OCI-LY3 (cell line): Measurements from ENCODE around the gene IMMP2L.

ENCODE experiments used
- H2AFZ ChIP-seq: fragments of 200-600, 300-600 bp; shearing (Covaris generic); 2 replicates; pipeline ENCODE4 v1.6.0; 2014; ENCODE audit warnings: antibody characterized with exemption, low read depth, low read length
- H3K27ac ChIP-seq: fragments of 200-600, 300-600 bp; sonication (generic); 2 replicates; pipeline ENCODE4 v1.5.1; 2014; ENCODE audit warnings: mild to moderate bottlenecking, low read length, moderate library complexity, mixed read lengths
- H3K27me3 ChIP-seq: fragments of 200-600, 300-600 bp; sonication (generic); 2 replicates; pipeline ENCODE4 v1.6.1; 2014; ENCODE audit warnings: low read depth, low read length, mixed read lengths
- H3K36me3 ChIP-seq: fragments of 200-600, 300-600 bp; sonication (generic); replicated peaks from 2 replicates; pipeline ENCODE3; 2014; ENCODE audit warnings: low read depth, low read length, mixed read lengths
- H3K4me1 ChIP-seq: fragments of 300-600, 200-600 bp; sonication (generic); 2 replicates; pipeline ENCODE4 v1.6.1; 2014; ENCODE audit warnings: low read length, mixed read lengths
- H3K4me2 ChIP-seq: fragments of 200-600, 300-600 bp; sonication (generic); 2 replicates; pipeline ENCODE4 v1.6.1; 2014; ENCODE audit warnings: low read length, mixed read lengths
- H3K4me3 ChIP-seq: fragments of 300-600, 200-600 bp; sonication (generic); 2 replicates; pipeline ENCODE4 v1.5.1; 2014; ENCODE audit warnings: antibody characterized with exemption, mild to moderate bottlenecking, low read length, moderate library complexity
- H3K79me2 ChIP-seq: fragments of 300-600, 200-600 bp; shearing (Covaris generic); 2 replicates; pipeline ENCODE4 v1.6.1; 2014; ENCODE audit warnings: mild to moderate bottlenecking, low read length, mixed read lengths
- H3K9ac ChIP-seq: fragments of 300-600, 200-600 bp; shearing (Covaris generic); 2 replicates; pipeline ENCODE4 v1.6.0; 2014; ENCODE audit warnings: mild to moderate bottlenecking, low read length, moderate library complexity
- H3K9me3 ChIP-seq: fragments of 200-600, 300-600 bp; shearing (Covaris generic); 2 replicates; pipeline ENCODE4 v1.6.1; 2014; ENCODE audit warnings: low read length, mixed read lengths; ENCODE audit not compliant: insufficient read depth
- H4K20me1 ChIP-seq: fragments of 200-600, 300-600 bp; sonication (generic); 2 replicates; pipeline ENCODE4 v1.6.1; 2016; ENCODE audit warnings: low read length, mixed read lengths; ENCODE audit not compliant: insufficient read depth
- EZH2phosphoT487 ChIP-seq: fragments of 200-600 bp; shearing (Covaris generic); IDR thresholded peaks from 2 replicates; pipeline ENCODE4 v1.6.1; 2018; ENCODE audit warnings: antibody characterized with exemption, mixed run types, low read depth
- TF ChIP-seq, protein P1 (sequence below): fragments of 200-600, 300-600 bp; sonication (generic); IDR thresholded peaks from 2 replicates; pipeline ENCODE4 v1.5.1; 2014; ENCODE audit warnings: antibody characterized with exemption, low read length, low read depth

The IMMP2L gene

DNA sequence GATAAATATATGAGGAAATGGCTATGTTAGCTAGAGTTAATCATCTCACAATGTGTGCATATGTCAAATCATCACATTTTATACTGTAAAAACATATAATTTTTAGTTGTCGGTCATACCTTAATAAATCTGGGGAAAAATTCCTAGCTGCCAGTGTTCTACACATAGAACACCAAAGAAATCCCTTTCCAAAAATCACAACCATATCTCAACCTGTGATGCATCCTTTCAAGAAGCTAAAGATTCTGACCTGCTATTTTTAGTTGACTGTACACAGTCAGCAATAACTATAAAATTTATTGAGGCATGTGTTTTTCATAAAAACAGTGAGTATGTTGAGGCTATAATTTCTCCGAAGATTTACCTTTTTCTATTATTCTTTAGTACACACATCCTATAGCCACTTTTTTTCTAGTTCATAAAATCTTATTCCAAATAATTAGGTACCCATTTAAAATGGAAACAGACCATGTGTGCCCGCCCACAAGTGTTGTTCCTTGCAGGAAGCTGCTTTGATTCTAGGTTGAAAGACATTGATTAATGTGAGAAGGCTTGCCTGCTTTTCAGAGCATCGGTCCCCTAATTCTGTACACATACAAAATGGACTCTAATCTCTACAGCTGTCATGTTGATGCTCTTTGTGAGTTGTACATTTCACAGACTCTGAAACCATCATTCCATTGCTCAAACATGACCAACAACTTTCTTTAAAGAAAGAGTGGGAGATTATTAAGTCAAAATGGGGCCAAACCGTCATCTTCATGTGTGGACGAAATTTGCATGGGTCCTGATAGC lies 588.9 kb downstream of the IMMP2L start:
- Histone ChIP-seq H3K9me3 (no peaks in the 10 kb centered on the region), H3K4me2 (no peak overlapping the region), H3K27me3 (no peaks in the 10 kb centered on the region), H3K9ac (no peak overlapping the region), H3K36me3 (no peaks in the 10 kb centered on the region), H3K4me1 (no peaks in the 10 kb centered on the region), H3K27ac (no peak overlapping the region), H4K20me1 (no peaks in the 10 kb centered on the region), H3K4me3 (no peak overlapping the region), H3K79me2 (no peaks in the 10 kb centered on the region), H2AFZ (no peak overlapping the region)
- TF ChIP-seq, protein P1, sequence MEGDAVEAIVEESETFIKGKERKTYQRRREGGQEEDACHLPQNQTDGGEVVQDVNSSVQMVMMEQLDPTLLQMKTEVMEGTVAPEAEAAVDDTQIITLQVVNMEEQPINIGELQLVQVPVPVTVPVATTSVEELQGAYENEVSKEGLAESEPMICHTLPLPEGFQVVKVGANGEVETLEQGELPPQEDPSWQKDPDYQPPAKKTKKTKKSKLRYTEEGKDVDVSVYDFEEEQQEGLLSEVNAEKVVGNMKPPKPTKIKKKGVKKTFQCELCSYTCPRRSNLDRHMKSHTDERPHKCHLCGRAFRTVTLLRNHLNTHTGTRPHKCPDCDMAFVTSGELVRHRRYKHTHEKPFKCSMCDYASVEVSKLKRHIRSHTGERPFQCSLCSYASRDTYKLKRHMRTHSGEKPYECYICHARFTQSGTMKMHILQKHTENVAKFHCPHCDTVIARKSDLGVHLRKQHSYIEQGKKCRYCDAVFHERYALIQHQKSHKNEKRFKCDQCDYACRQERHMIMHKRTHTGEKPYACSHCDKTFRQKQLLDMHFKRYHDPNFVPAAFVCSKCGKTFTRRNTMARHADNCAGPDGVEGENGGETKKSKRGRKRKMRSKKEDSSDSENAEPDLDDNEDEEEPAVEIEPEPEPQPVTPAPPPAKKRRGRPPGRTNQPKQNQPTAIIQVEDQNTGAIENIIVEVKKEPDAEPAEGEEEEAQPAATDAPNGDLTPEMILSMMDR = no peak
- no peak for TF ChIP-seq EZH2phosphoT487

DNA sequence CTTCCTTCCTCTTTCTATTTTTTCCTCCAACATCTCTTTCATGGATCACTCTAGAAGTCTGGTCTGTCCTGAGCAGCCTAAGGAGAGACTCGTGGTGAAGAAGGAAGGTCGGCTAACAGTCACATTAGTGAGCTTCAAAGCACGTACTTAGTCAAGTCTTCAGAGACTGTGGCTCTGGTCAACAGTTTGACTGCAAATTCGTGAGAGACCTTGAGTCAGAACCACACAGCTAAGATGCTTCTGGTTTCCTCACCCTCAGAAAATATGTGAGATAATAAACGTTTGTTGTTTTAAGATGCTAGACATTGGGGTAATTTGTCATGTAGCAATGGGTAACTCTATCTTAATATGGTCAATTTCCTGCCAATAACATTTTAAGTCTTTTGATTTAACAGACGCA lies 597.5 kb downstream of the IMMP2L start:
- Histone ChIP-seq H3K27ac (no peak overlapping the region), H3K9me3 (no peaks in the 10 kb centered on the region), H3K4me3 (no peak overlapping the region), H3K36me3 (no peaks in the 10 kb centered on the region), H4K20me1 (no peaks in the 10 kb centered on the region), H3K4me2 (no peak overlapping the region), H3K4me1 (peaks cover 11% of the 10 kb centered on the region), H2AFZ (no peak overlapping the region), H3K79me2 (no peaks in the 10 kb centered on the region), H3K27me3 (no peaks in the 10 kb centered on the region), H3K9ac (no peak overlapping the region)
- TF ChIP-seq, protein P1 = no peak
- TF ChIP-seq EZH2phosphoT487 = no peak

DNA sequence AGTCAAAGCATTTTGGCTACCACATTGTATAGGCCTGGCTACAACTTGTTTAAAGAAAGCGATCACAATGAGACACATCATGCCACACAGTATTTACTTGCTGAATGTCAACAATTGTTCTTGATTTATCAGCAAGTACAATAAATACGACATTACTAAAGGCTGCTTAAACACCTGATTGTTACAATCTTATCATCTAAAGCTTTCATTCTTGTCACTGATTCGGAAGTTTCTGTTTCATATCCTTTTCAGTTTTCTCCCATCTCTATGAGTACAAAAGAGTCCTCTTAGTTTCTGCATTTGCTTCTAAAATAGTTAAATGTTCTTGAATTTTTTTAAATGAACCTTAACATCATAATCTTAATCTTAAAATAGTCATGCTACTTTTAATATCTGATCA lies 599.5 kb downstream of the IMMP2L start:
- Histone ChIP-seq H3K4me2 (peak overlapping the region; percentile 26), H3K9ac (no peak overlapping the region), H3K27me3 (no peaks in the 10 kb centered on the region), H2AFZ (no peak overlapping the region), H3K4me3 (no peak overlapping the region), H3K27ac (no peak overlapping the region), H3K9me3 (no peaks in the 10 kb centered on the region), H3K4me1 (peaks cover 11% of the 10 kb centered on the region), H3K79me2 (no peaks in the 10 kb centered on the region), H3K36me3 (no peaks in the 10 kb centered on the region), H4K20me1 (no peaks in the 10 kb centered on the region)
- TF ChIP-seq EZH2phosphoT487 = no peak
- TF ChIP-seq, protein P1 = no peak

DNA sequence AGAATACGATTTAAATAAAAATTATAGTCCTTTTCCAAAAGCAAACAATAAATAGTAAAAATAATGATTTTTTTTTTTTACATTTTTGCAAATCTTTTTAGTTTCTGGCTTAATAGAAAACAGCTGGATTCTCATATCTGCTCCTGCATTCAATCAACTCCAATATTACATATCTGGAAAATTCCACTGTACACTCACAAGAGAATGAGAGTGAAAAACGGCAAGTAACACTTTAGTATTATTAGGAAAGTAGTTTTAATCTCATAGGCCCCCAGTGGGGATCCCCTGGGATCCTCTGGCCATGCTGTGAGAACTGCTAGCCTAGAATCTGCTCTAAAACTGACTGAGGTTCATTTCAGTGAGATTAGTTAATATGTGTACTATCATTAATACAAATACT lies 599.9 kb downstream of the IMMP2L start:
- Histone ChIP-seq H4K20me1 (no peaks in the 10 kb centered on the region), H3K4me3 (no peak overlapping the region), H3K9me3 (no peaks in the 10 kb centered on the region), H3K27me3 (no peaks in the 10 kb centered on the region), H3K27ac (no peak overlapping the region), H3K79me2 (no peaks in the 10 kb centered on the region), H3K36me3 (no peaks in the 10 kb centered on the region), H3K4me1 (peaks cover 11% of the 10 kb centered on the region), H3K4me2 (peak overlapping the region; percentile 26), H2AFZ (no peak overlapping the region), H3K9ac (no peak overlapping the region)
- TF ChIP-seq, protein P1 = no peak
- no peak for TF ChIP-seq EZH2phosphoT487
